ENCODE data around the gene SPRY4.

DNA sequence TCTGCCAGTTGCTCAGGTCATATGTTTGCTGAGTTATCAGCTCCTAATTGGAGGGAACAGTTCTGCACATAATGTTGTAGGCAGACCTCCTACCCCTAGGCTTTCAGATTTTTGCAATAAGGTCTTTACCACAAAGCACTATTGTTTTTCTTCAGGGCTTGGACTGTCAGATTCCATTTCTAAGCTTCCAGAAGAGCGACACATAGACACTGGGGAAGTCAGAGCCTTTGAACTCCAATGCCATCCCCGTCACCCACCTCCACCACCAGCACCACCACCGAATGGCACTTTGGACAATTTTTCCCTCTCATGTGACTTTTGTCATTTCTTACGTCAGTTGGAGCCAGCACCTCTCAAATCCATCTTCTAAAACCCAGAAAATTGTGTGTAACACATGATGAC lies 28.3 kb upstream of the SPRY4 start:
- TF ChIP-seq TAF1 (IDR thresholded peaks at IDR 0.05; ENCODE audit: borderline replicate concordance, insufficient read depth, low read length) (no peak), POLR2AphosphoS5 (IDR thresholded peaks at IDR 0.05; ENCODE audit: low read depth, low read length) (no peak), REST (IDR thresholded peaks at IDR 0.05; ENCODE audit: insufficient read depth in 1 of 2, low read depth in 2 of 2, low read length in 2 of 2) (no peak)
